Activated CD4-positive, alpha-beta T cell treated with anti-CD3 and anti-CD28 coated beads, Interleukin-2, amount 50 U/mL, for 24 hours (primary cell): ENCODE measurements around the gene FAM120B.

Experiments
- DNase-seq, 2 donors: peaks; one replicate each; pipeline ENCODE4 v3.0.0-alpha.2; 2020; ENCODE audit warnings: low read depth in 1 of 2, low spot score in 1 of 2

FAM120B gene

GRCh38 chr6:170286246-170286933 lies 20.2 kb upstream of the FAM120B start:
- no peak for DNase-seq

GRCh38 chr6:170286934-170287265 lies 19.7 kb upstream of the FAM120B start:
- DNase-seq, result no peak

GRCh38 chr6:170287371-170287876 lies 19.1 kb upstream of the FAM120B start:
- no peak for DNase-seq

GRCh38 chr6:170288091-170288631 lies 18.4 kb upstream of the FAM120B start:
- DNase-seq, result no peak

GRCh38 chr6:170288852-170289179 lies 17.7 kb upstream of the FAM120B start:
- no peak for DNase-seq

DNA sequence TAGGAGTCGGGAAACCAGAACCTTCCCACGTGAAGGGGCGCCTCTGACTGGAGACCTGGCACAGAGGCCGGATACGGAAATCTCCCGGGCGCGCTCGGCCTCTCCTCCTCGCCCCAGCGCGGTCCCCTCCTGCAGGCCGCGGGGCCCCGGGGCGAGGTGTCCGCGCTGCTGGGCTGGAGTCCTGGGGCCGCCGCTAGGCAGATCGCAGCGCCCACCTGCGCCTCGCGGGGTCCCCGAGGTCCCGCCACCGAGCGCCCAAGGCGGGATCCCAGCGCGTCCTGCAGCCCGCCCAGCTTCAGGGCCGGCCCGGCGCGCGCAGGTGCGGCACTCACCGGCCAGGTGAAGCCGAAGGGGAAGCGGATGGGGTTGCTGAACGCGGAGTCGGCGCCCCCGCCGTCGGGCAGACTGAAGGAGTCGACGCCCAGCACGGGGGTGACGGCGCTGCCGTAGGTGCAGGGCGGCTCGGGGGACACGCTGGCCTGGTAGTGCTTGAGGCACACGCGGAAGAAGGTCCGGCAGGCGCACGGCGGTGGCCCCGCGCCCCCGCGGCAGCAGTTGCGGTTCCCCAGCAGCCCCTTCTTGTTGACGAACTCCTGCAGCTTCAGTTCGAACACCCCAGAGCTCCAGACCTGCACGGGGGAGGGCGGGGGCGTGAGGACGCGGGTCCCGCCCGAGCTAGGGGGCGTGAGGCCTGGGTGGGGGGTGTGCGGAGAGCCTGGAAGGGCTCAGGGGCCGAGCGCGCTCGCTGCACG lies 17.2 kb upstream of the FAM120B start:
- no peak for DNase-seq

DNA sequence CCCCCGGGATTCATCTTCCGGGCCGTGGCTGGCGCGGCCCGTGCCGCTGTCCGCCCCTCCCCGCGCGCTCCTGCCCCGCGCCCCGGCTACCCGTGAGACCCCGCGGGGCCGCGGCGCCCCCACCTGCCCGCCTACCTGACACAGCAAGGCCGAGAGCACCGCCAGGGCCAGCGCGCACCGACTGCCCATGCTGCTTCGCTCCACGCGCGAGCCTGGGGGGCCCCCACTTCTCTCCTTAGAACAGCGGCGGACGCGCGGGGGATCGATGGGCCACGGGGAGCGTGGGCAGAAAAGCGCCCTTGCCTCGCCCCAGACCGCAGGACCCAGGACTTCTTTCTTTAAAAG lies 16.6 kb upstream of the FAM120B start:
- DNase-seq, result no peak

DNA sequence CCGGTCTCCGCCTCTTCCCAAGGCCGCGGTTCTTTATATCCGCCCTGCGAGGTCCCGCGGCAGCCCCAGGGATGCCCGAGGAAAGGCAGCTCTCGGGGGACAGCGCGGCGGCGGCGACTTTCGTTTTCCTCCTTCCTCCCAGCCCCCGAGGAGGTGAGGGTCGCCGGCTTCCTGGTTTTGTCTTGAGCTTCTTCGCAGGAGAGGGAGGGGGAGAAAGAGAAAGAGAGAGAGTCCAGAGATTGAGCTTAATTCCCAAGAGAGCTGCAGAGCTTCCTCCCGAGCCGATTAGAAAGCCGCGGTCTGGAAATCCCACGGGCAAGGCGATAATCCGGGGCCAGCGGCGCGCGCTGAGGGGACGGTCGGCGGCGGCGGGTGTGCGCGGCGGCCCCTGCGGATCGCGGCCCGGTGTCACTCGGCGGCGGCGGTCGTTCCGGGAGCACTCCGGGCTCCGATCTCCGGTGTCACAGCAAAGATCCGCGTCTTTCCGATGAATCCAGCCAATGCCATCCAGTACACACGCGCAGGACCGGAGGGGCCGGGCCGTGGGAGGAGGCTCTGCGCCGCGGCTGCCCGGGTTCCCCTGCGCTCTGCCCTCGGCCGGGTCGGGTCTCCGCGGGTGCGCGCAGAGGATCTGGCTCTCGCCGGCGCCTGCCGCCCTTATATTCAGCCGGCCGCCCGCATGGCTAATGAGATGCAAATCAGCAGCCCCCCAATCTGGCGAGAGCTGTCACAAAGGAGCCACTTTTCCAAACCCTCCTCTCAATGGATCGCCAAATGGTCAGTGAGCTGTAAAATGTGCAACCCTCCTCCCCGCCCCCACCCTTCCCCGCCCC lies 16.0 kb upstream of the FAM120B start, which contains the start of gene DLL1:
Gene DLL1 (minus strand): TSS at position 783 of the 833 bp plus-strand sequence. CDS start 939 bp downstream, outside the sequence.
- DNase-seq, result no peak

DNA sequence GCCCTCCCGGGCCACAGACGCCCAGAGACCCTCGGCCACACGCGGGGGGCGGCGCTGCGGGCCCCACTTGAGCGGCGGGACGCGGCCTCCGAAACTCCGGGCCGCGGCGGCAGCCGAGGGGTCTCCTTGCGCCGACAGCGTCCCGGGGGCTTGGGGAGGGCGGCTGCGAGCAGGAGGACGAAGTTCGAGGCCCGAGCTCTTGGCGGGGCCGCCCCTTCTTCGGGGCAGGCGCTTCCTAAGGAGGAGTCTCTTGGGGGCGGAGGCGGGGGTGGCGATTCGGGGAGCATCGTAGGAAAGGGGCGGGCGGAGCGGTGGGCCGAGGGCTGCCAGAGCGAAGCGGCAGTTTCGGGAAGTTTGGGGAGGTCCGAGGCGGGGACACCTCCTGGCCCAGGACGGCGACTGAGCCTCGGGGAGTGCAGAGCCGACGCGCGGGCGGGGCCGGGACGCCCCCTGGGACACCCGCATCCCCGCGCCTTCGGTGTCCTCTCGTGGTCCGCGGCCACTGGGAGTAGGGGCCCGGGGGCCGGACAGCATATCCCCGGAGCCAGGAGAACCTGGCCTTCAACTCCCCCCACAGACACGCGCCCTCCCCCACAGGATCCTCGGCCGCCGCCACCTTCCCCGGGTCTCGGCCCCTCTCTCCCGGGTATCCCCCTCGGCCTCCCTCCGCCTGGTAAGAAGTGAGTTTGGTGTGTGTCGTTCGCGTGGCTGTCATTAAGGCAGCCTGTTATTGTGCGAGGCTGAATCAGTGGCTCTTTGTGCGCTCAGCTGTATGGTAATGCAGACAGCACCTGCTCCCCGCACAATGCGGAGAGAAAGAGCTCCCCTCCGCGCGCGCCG lies 15.1 kb upstream of the FAM120B start:
- no peak for DNase-seq

- DNase-seq, result no peak
Observed at GRCh38 chr6:170292111-170292406, 14.5 kb upstream of the FAM120B start.

- no peak for DNase-seq
Observed at GRCh38 chr6:170292407-170293158, 14.0 kb upstream of the FAM120B start.

DNA sequence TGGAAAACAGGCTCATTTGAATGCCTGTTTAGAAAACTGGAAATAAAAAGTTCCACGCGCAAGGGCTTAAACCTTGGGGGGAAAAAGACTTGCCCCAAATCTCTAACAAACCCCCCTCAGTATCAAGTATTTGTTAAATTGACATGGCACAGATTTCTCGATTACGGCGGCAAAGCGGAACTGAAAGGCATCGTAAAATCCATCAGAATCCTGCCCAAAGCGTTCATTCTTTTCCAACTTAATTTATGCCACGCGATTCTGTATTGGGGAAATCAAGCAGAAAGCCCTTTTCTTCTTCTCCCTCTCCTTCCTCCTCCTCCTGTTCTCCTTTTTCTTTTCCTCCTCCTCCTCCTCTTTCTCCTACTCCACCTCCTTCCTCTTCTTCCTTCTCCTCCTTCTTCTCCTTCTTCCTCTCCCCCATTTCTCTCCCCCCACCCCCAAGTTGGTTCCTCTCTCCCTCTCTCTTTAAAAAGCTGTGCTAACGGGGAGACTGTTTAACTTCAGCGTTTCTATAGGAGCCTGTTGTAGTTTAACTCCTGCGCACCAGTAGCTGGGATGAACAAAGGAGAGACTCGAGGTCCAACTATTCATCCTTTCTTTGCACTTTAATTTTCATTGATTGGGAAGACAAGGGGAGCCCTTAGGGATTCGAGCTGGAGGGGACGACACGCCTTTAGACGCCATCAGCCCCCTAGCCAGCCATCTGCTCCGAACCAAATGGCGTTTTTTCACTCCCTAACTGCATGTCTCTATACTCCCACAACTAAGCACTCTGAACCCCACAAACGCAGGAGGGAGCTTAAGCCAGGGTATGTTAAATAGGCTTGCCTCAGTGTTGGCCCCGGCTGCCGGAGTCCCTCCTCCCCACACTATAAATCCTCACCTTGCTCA lies 13.0 kb upstream of the FAM120B start:
- no peak for DNase-seq

- DNase-seq, result no peak
Observed at GRCh38 chr6:170294298-170294730, 12.2 kb upstream of the FAM120B start.

DNA sequence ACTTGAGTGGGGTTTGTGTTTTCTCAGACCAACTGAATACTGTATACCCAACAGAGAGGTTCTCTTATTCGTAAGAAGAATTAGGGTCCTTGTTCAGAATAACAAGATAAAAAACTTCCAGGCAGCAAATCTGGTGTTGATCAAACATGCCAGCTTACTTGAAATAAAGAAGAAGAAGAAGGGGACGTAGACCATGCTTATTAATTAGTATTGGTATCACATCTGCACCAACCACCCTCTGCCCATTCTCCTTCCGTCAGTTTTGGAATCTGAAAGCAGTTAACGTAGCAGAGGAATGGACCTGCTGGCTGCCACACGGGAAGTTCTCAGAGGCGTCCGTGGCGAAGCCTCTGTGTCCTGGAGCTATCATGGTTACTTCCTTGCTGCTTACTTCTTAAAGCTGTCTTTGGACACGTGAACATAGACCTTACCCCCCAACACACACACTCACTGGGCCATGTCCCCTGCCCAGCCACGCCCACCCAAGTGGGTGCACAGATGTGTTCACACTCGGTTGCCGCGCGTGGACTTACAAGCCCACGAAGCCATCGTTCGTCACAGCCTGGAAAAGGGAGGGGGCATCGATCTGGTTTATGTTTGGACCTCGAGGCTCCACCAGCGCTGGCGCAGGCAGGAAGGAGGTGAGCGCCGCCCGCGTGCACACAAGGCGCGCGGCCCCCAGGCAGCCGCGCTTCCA lies 11.6 kb upstream of the FAM120B start:
- no peak for DNase-seq

DNA sequence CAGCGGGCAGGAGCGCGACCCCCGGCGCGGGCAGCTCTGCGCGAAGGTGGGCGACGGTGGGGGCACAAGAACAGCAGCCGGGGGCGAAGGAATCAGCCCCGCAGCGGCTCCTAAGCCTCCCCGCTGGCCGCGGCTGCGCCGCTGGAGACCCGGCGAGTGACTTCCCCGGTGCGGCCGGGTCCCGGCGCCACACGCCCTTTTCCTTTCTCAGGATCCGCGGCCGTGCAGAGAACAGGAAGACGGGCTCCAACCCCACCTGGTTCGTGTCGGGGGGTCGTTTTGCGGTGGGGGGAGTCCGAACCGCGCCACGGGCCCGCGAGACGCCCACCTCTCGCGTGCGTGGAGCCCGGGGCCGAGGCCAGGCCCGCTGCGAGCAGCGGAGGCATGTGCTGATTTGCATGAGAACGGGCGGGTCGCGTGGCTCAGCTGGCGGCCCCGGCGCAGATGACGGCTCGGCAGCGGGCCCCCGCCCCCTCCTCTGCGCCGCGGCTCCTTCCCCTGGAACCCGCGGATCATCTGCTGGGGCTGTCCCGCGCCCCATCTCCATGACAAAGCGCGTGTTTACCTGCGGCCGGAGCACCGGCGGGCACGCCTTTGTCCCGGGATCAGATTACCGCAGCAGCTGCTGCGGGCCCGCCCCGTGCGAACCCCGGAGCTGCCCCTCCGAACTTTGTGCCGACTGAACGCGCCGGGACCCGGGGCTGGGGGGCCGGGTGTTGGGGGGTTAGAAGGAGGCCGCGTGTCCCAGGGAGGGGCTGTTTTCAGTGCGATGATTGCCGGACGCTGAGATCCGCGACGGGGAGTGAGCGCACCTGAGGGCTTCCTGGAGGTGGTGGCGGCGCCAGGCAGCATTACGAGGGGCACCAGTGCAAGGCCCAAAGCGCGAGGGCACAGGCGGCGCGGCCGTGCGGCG lies 10.8 kb upstream of the FAM120B start:
- DNase-seq, result no peak

GRCh38 chr6:170296423-170296745 lies 10.2 kb upstream of the FAM120B start:
- DNase-seq, result no peak

DNA sequence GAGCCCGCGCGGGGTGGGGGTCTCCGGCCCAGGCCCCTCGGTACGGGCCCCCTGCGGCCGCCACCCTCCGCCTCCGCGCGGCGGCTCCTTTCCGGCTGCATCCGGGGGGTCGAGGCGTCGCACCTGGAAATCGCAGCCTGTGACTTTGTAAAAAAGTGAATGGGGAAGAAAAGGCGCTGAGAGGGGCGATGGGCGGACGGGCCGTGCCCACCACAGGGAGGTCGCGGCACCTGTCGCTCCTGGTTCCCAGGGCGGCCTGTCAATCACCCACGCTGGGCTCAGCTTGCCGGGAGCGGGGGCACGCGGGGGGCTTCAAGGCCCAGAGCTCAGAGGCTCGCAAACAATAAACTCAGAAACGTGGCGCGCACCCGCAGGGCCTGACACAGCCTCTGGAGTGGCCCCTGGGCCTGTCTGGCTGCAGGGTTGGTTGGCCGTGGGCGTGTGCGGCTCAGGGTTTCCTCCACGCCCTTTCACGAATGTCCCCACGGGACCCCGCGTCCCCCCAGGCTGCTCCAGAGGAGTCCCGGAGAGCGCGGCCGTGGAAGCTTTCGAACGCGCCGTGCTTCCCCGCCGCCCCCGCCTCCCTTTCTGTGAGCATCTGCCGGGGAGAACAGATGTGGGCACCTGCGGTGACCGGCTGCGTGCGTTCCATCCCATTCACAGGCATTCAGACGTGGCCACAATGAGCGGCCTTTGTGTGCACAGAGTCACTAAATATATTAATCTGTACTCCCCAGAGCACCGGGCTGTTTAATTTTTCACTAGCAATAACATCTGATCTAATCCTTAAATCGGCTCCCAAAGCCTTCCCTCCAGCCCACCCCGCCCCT lies 9.6 kb upstream of the FAM120B start:
- no peak for DNase-seq
